Peyer's patch (tissue), 4 donors: ENCODE measurements around the gene PTPRE. TPM values are rescaled to one million over a fixed set of nuclear protein-coding genes. Genes with fewer than 3 reads are reported as not detected.

Source experiments
- DNase-seq, 3 donors: peaks; one replicate each; pipeline ENCODE4 v3.0.0-alpha.2; 2017 to 2019
- H3K27ac ChIP-seq, 4 donors: fragments of 200-600 bp; sonication (generic); one replicate each; pipeline ENCODE4 v1.5.1; 2016 to 2019
- H3K27me3 ChIP-seq, 2 donors: fragments of 200-600 bp; sonication (generic); one replicate each; pipeline ENCODE4 v1.5.1; 2019
- H3K36me3 ChIP-seq, 3 donors: fragments of 200-600 bp; sonication (generic); one replicate each; pipeline ENCODE4 v1.5.1; 2016 to 2019
- H3K4me1 ChIP-seq, 4 donors: fragments of 200-600 bp; sonication (generic); one replicate each; pipeline ENCODE4 v1.5.1; 2016 to 2019
- H3K4me3 ChIP-seq, 4 donors: fragments of 200-600 bp; sonication (generic); 1 replicate in 3 of 4; 2 replicates in 1 of 4; pipeline ENCODE4 v1.5.1; 2016 to 2019; ENCODE audit warnings: mild to moderate bottlenecking in 1 of 4
- H3K9me3 ChIP-seq, 4 donors: fragments of 200-600 bp; sonication (generic); one replicate each; pipeline ENCODE4 v1.5.1; 2016 to 2019; ENCODE audit warnings: mild to moderate bottlenecking in 1 of 4
- POLR2A ChIP-seq, 2 donors: fragments of 450-650 bp; IDR thresholded peaks; one replicate each; pipeline ENCODE4 v1.5.1; 2017; ENCODE audit warnings: antibody characterized with exemption in 2 of 2, mild to moderate bottlenecking in 2 of 2, moderate library complexity in 2 of 2
- total RNA-seq, 4 donors: library from RNA; depleted of rRNA; stranded (reverse); fragments of >200 nt; gene quantifications; one replicate each; pipeline ENCODE4 v1.1.0, GENCODE V29; 2016
- TF ChIP-seq, protein P1 (sequence below), 6 experiments: fragments of 450-650 bp in 4 of 6; fragments of 200-600 bp in 2 of 6; sonication (generic) in 1 of 6; IDR thresholded peaks; one replicate each; pipeline ENCODE4 v1.5.1; 2017 to 2019; ENCODE audit warnings: antibody characterized with exemption in 6 of 6, mild to moderate bottlenecking in 3 of 6, moderate library complexity in 1 of 6

PTPRE gene
- total RNA-seq, 4 donors from 2014 or later: 24.0 to 48.7 (median 35.4) TPM

DNA sequence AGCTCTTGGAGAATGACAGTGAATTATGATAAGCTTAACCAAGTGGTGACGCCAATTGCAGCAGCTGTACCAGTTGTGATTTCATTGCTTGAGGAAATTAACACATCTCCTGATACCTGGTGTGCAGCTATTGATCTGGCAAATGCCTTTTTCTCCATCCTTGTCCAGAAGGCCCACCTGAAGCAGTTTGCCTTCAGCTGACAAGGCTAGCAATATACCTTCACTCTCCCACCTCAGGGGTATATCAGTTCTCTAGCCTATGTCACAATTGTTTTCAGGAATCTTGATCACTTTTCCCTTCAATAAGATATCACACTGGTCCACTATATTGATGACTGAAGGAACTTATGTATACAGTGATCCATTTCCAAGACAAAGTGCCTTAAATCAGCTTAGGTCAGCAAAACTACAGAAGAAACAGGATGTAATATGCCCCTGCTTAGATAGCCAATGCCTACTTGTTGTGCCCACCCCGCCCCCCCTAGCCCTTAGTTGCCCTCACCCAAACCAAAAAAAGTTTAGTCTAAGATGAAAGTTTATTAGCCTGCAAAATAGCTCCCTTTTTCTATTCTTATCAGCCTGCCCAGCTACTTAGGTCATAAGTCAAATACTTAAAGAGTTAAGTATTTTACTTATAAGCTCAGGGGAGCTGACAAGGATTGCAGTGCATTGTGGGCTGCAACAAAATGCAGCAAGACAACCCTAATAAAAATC, 45.1 kb downstream of the PTPRE start:
- Histone ChIP-seq H3K4me1 (no peaks in the 10 kb centered on the region), H3K36me3 (no peaks in the 10 kb centered on the region), H3K27ac (no peak overlapping the region), H3K4me3 (no peak overlapping the region), H3K27me3 (no peaks in the 10 kb centered on the region), H3K9me3 (no peaks in the 10 kb centered on the region)
- peak in 1 of 3 donors; percentile 3 for DNase-seq
- TF ChIP-seq, protein P1, sequence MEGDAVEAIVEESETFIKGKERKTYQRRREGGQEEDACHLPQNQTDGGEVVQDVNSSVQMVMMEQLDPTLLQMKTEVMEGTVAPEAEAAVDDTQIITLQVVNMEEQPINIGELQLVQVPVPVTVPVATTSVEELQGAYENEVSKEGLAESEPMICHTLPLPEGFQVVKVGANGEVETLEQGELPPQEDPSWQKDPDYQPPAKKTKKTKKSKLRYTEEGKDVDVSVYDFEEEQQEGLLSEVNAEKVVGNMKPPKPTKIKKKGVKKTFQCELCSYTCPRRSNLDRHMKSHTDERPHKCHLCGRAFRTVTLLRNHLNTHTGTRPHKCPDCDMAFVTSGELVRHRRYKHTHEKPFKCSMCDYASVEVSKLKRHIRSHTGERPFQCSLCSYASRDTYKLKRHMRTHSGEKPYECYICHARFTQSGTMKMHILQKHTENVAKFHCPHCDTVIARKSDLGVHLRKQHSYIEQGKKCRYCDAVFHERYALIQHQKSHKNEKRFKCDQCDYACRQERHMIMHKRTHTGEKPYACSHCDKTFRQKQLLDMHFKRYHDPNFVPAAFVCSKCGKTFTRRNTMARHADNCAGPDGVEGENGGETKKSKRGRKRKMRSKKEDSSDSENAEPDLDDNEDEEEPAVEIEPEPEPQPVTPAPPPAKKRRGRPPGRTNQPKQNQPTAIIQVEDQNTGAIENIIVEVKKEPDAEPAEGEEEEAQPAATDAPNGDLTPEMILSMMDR (IDR thresholded peaks at IDR 0.05): no peak
- TF ChIP-seq POLR2A (IDR thresholded peaks at IDR 0.05): no peak

DNA sequence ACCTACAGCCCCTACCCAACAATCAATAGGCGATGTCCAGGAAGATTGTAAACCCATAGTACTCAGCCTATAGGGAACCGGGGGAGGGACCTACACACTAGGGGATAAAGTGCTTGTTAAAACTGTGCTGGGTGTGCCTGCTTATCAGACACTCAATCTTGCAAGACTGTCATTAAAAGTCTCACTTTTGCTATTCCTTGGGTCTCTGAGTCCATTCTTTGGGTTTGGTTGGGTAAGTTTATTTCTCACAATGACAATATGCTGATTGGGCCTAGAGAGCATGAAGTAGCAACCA, 45.6 kb downstream of the PTPRE start:
- TF ChIP-seq POLR2A (IDR thresholded peaks at IDR 0.05): no peak
- TF ChIP-seq, protein P1 (IDR thresholded peaks at IDR 0.05): no peak
- no peaks in the 10 kb centered on the region for H3K4me1 ChIP-seq
- DNase-seq: no peak
- no peaks in the 10 kb centered on the region for H3K9me3 ChIP-seq
- H3K27ac ChIP-seq: no peak overlapping the region
- no peaks in the 10 kb centered on the region for H3K36me3 ChIP-seq
- H3K27me3 ChIP-seq: no peaks in the 10 kb centered on the region
- no peak overlapping the region for H3K4me3 ChIP-seq

GRCh38 chr10:127952918-127953317, 46.0 kb downstream of the PTPRE start:
- H3K4me3 ChIP-seq: no peak overlapping the region
- no peak for TF ChIP-seq POLR2A (IDR thresholded peaks at IDR 0.05)
- TF ChIP-seq, protein P1 (IDR thresholded peaks at IDR 0.05): no peak
- H3K27me3 ChIP-seq: no peaks in the 10 kb centered on the region
- DNase-seq: peak in 1 of 3 donors; percentile 7
- no peaks in the 10 kb centered on the region for H3K4me1 ChIP-seq
- no peak overlapping the region for H3K27ac ChIP-seq
- H3K36me3 ChIP-seq: no peaks in the 10 kb centered on the region
- H3K9me3 ChIP-seq: no peaks in the 10 kb centered on the region

- TF ChIP-seq POLR2A (IDR thresholded peaks at IDR 0.05): no peak
- TF ChIP-seq, protein P1 (IDR thresholded peaks at IDR 0.05): no peak
- H3K36me3 ChIP-seq: no peaks in the 10 kb centered on the region
- no peaks in the 10 kb centered on the region for H3K27me3 ChIP-seq
- no peaks in the 10 kb centered on the region for H3K9me3 ChIP-seq
- H3K27ac ChIP-seq: no peak overlapping the region
- peak in 1 of 3 donors; percentile 38 for DNase-seq
- H3K4me3 ChIP-seq: no peak overlapping the region
- H3K4me1 ChIP-seq: no peaks in the 10 kb centered on the region
Measured at GRCh38 chr10:127953876-127954275, 47.0 kb downstream of the PTPRE start.

- Histone ChIP-seq H3K36me3 (no peaks in the 10 kb centered on the region), H3K27ac (no peak overlapping the region), H3K4me3 (no peak overlapping the region), H3K9me3 (no peaks in the 10 kb centered on the region), H3K4me1 (no peaks in the 10 kb centered on the region), H3K27me3 (no peaks in the 10 kb centered on the region)
- TF ChIP-seq POLR2A (IDR thresholded peaks at IDR 0.05): no peak
- TF ChIP-seq, protein P1 (IDR thresholded peaks at IDR 0.05): no peak
- peak in 1 of 3 donors; percentile 3 for DNase-seq
Measured at GRCh38 chr10:127959428-127959827, 52.5 kb downstream of the PTPRE start.
